H9 (cell line): Measurements from ENCODE around the gene TMEM186. TPM values are rescaled to one million over a fixed set of nuclear protein-coding genes. Genes with fewer than 3 reads are reported as not detected.

Experiments used
- DNase-seq: peaks from one replicate; pipeline ENCODE4 v3.0.0-alpha.2; 2017
- H2AFZ ChIP-seq: one replicate; pipeline ENCODE4 v1.6.1; 2013; ENCODE audit warnings: mild to moderate bottlenecking, low read length, control low read depth, moderate library complexity
- H2AK5ac ChIP-seq: 2 replicates; pipeline ENCODE4 v1.6.1; 2013; ENCODE audit warnings: low read length, control low read depth, mixed read lengths; ENCODE audit not compliant: insufficient read length
- H2BK120ac ChIP-seq: one replicate; pipeline ENCODE4 v1.6.1; 2013; ENCODE audit warnings: low read depth, mild to moderate bottlenecking, low read length, control low read depth, inconsistent platforms; ENCODE audit not compliant: poor library complexity, severe bottlenecking
- H2BK12ac ChIP-seq: 2 replicates; pipeline ENCODE4 v1.6.1; 2013; ENCODE audit warnings: low read length, control low read depth, mixed read lengths, low read depth; ENCODE audit not compliant: insufficient read length
- H2BK15ac ChIP-seq: 2 replicates; pipeline ENCODE4 v1.6.1; 2013; ENCODE audit warnings: low read depth, low read length, control low read depth
- H2BK20ac ChIP-seq: one replicate; pipeline ENCODE4 v1.6.1; 2013; ENCODE audit warnings: low read depth, mild to moderate bottlenecking, low read length, control low read depth, inconsistent platforms; ENCODE audit not compliant: poor library complexity, severe bottlenecking
- H2BK5ac ChIP-seq: 2 replicates; pipeline ENCODE4 v1.6.1; 2013; ENCODE audit warnings: low read length, control low read depth, mixed read lengths; ENCODE audit not compliant: insufficient read length
- H3K14ac ChIP-seq: 2 replicates; pipeline ENCODE4 v1.6.1; 2013; ENCODE audit warnings: low read length, control low read depth; ENCODE audit not compliant: insufficient read depth
- H3K18ac ChIP-seq: 2 replicates; pipeline ENCODE4 v1.6.1; 2013; ENCODE audit warnings: low read depth, mild to moderate bottlenecking, mixed read lengths, low read length, control low read depth; ENCODE audit not compliant: insufficient read length
- H3K23ac ChIP-seq: 2 replicates; pipeline ENCODE4 v1.6.1; 2013; ENCODE audit warnings: low read length, control low read depth, mixed read lengths, low read depth; ENCODE audit not compliant: insufficient read length
- H3K23me2 ChIP-seq: 2 replicates; pipeline ENCODE4 v1.6.1; 2013; ENCODE audit warnings: low read depth, mild to moderate bottlenecking, mixed read lengths, low read length, control low read depth; ENCODE audit not compliant: insufficient read length, poor library complexity, severe bottlenecking
- H3K27ac ChIP-seq: 2 replicates; pipeline ENCODE4 v1.5.1; 2013; ENCODE audit warnings: low read length, control low read depth, mixed read lengths, low read depth; ENCODE audit not compliant: insufficient read length
- H3K27me3 ChIP-seq: 2 replicates; pipeline ENCODE4 v1.6.1; 2013; ENCODE audit warnings: low read length, control low read depth, inconsistent platforms; ENCODE audit not compliant: insufficient read depth
- H3K4ac ChIP-seq: 2 replicates; pipeline ENCODE4 v1.6.1; 2013; ENCODE audit warnings: low read depth, mild to moderate bottlenecking, control low read depth, inconsistent platforms, low read length, moderate library complexity
- H3K4me1 ChIP-seq: 2 replicates; pipeline ENCODE4 v1.6.1; 2013; ENCODE audit warnings: low read length, control low read depth, inconsistent platforms; ENCODE audit not compliant: insufficient read depth
- H3K4me2 ChIP-seq: 2 replicates; pipeline ENCODE4 v1.6.1; 2013; ENCODE audit warnings: low read length, control low read depth, mixed read lengths; ENCODE audit not compliant: insufficient read length, insufficient read depth
- H3K56ac ChIP-seq: 2 replicates; pipeline ENCODE4 v1.6.1; 2013; ENCODE audit warnings: low read depth, mild to moderate bottlenecking, mixed read lengths, low read length, control low read depth; ENCODE audit not compliant: insufficient read length
- H3K79me1 ChIP-seq: 2 replicates; pipeline ENCODE4 v1.6.1; 2013; ENCODE audit warnings: low read depth, mild to moderate bottlenecking, moderate library complexity, low read length, control low read depth, inconsistent platforms; ENCODE audit not compliant: insufficient read depth, poor library complexity, severe bottlenecking
- H3K79me2 ChIP-seq: 2 replicates; pipeline ENCODE4 v1.6.1; 2013; ENCODE audit warnings: low read length, control low read depth, inconsistent platforms; ENCODE audit not compliant: insufficient read depth
- H3K9ac ChIP-seq: 2 replicates; pipeline ENCODE4 v1.6.1; 2013; ENCODE audit warnings: low read length, control low read depth, mixed read lengths; ENCODE audit not compliant: insufficient read length; ENCODE audit errors: extremely low read depth
- H3K9me3 ChIP-seq: one replicate; pipeline ENCODE4 v1.6.1; 2013; ENCODE audit warnings: low read depth, low read length, inconsistent platforms; ENCODE audit not compliant: control insufficient read depth
- H3T11ph ChIP-seq: one replicate; pipeline ENCODE4 v1.6.1; 2013; ENCODE audit warnings: mild to moderate bottlenecking, low read length, control low read depth, inconsistent platforms
- H4K20me1 ChIP-seq: one replicate; pipeline ENCODE4 v1.6.1; 2013; ENCODE audit not compliant: control insufficient read depth, insufficient read length, insufficient read depth
- H4K5ac ChIP-seq: 2 replicates; pipeline ENCODE4 v1.6.1; 2013; ENCODE audit warnings: low read depth, mild to moderate bottlenecking, mixed read lengths, low read length, control low read depth; ENCODE audit not compliant: insufficient read length
- H4K8ac ChIP-seq: replicated peaks from 2 replicates; pipeline ENCODE4 v1.6.1; 2013; ENCODE audit warnings: low read length, control low read depth, mixed read lengths, low read depth; ENCODE audit not compliant: insufficient read length
- H4K91ac ChIP-seq: 2 replicates; pipeline ENCODE4 v1.6.1; 2013; ENCODE audit warnings: low read depth, mild to moderate bottlenecking, moderate library complexity, mixed read lengths, low read length, control low read depth; ENCODE audit not compliant: insufficient read length
- H3K27ac Mint-ChIP-seq, 3 experiments: 2 replicates in 2 of 3; 3 replicates in 1 of 3; pipeline ENCODE4 v1.8.0; 2020 to 2021; ENCODE audit warnings: mixed read lengths in 3 of 3, mild to moderate bottlenecking in 1 of 3, moderate library complexity in 1 of 3
- H3K27me3 Mint-ChIP-seq: 2 replicates; pipeline ENCODE4 v1.8.0; 2021; ENCODE audit warnings: low read depth, mild to moderate bottlenecking, moderate library complexity, mixed read lengths
- H3K36me3 Mint-ChIP-seq, 3 experiments: 2 replicates in 2 of 3; 3 replicates in 1 of 3; pipeline ENCODE4 v1.8.0; 2020 to 2021; ENCODE audit warnings: low read depth in 3 of 3, mixed read lengths in 3 of 3; ENCODE audit not compliant: insufficient read depth in 1 of 3
- H3K4me1 Mint-ChIP-seq, 2 experiments: 2 replicates each; pipeline ENCODE4 v1.8.0; 2020; ENCODE audit warnings: mixed read lengths in 2 of 2
- H3K4me3 Mint-ChIP-seq, 2 experiments: 2 replicates in 1 of 2; 3 replicates in 1 of 2; pipeline ENCODE4 v1.8.0; 2020 to 2021; ENCODE audit warnings: mild to moderate bottlenecking in 2 of 2, mixed read lengths in 2 of 2, moderate library complexity in 1 of 2
- H3K9me3 Mint-ChIP-seq, 2 experiments: 2 replicates in 1 of 2; 3 replicates in 1 of 2; pipeline ENCODE4 v1.8.0; 2020; ENCODE audit warnings: mild to moderate bottlenecking in 2 of 2, mixed read lengths in 2 of 2, moderate library complexity in 1 of 2
- WGBS: extraction: QIAGEN DNeasy Blood & Tissue Kit; methylation state at CpG from one replicate; pipeline ENCODE4 v1.1.7; 2013; ENCODE audit warnings: missing lambda C conversion rate, low lambda C conversion rate, mixed read lengths; ENCODE audit not compliant: insufficient read length; ENCODE audit errors: extremely low coverage; 5-methylcytosine and 5-hydroxymethylcytosine counted together
- total RNA-seq: library from RNA; stranded (reverse); gene quantifications from 2 replicates; pipeline ENCODE4 v1.2.1, GENCODE V29; 2021
- TF ChIP-seq, protein P1 (sequence below): fragments of 200-600 bp; sonication (generic); conservative IDR thresholded peaks from 3 replicates; pipeline ENCODE4 v1.8.0; 2021; ENCODE audit warnings: antibody characterized with exemption, mild to moderate bottlenecking

Gene TMEM186
- total RNA-seq, 1 experiment from 2014 or later, result 9.6 TPM

DNA sequence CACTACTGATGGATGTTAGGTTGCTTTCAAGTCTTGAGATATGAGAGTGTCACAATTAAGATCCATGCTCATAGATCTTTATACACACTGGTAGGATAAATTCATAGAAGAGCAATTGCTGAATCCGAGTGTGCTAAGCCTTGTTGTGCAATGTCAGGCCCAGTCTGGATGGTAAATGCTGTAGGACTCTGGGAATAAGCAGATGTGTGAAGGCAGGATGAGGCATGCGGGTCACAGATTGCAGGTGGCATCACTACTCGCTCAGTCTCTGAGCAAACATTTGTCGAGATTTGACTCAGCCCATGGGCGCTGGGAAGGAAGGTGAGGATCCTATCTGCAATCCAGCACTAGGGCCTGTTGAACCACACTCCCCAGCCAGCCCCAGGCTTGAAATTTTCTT, 40.7 kb downstream of the TMEM186 start:
- Histone ChIP-seq H4K20me1 (no peaks in the 10 kb centered on the region), H3K14ac (no peak overlapping the region), H4K91ac (no peak overlapping the region), H3T11ph (no peak overlapping the region), H4K5ac (no peak overlapping the region), H3K9ac (no peak overlapping the region), H3K4ac (no peak overlapping the region), H3K4me1 (no peaks in the 10 kb centered on the region), H2AFZ (no peak overlapping the region), H3K4me2 (no peak overlapping the region), H3K18ac (no peak overlapping the region), H3K56ac (no peak overlapping the region), H3K79me2 (no peaks in the 10 kb centered on the region), H2BK5ac (no peak overlapping the region), H3K27ac (no peak overlapping the region), H2BK15ac (no peak overlapping the region), H2BK120ac (no peak overlapping the region), H3K23ac (no peak overlapping the region), H3K79me1 (no peaks in the 10 kb centered on the region), H2BK20ac (no peak overlapping the region), H3K23me2 (no peaks in the 10 kb centered on the region), H4K8ac (no peak overlapping the region), H3K9me3 (no peaks in the 10 kb centered on the region), H2AK5ac (no peak overlapping the region), H3K27me3 (no peaks in the 10 kb centered on the region), H2BK12ac (no peak overlapping the region)
- Mint-ChIP-seq H3K4me1 (peaks cover 0 to 18% of the 10 kb centered on the region in 2 experiments; a peak in 2 of 4 replicates), H3K27ac (no peak overlapping the region), H3K27me3 (no peaks in the 10 kb centered on the region; the same call in 1 of the 2 replicates), H3K9me3 (no peaks in the 10 kb centered on the region), H3K36me3 (no peaks in the 10 kb centered on the region), H3K4me3 (no peak overlapping the region)
- no peak for DNase-seq
- TF ChIP-seq, protein P1, sequence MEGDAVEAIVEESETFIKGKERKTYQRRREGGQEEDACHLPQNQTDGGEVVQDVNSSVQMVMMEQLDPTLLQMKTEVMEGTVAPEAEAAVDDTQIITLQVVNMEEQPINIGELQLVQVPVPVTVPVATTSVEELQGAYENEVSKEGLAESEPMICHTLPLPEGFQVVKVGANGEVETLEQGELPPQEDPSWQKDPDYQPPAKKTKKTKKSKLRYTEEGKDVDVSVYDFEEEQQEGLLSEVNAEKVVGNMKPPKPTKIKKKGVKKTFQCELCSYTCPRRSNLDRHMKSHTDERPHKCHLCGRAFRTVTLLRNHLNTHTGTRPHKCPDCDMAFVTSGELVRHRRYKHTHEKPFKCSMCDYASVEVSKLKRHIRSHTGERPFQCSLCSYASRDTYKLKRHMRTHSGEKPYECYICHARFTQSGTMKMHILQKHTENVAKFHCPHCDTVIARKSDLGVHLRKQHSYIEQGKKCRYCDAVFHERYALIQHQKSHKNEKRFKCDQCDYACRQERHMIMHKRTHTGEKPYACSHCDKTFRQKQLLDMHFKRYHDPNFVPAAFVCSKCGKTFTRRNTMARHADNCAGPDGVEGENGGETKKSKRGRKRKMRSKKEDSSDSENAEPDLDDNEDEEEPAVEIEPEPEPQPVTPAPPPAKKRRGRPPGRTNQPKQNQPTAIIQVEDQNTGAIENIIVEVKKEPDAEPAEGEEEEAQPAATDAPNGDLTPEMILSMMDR, result no peak
- WGBS, result no CpG with 5 or more reads among the region's 5 CpGs
